Activated CD4-positive, alpha-beta T cell treated with anti-CD3 and anti-CD28 coated beads for 4 hours (primary cell): ENCODE results near the gene NPIPA5.
"Not testable (repeated sequence)": the region's sequence is repeated elsewhere in the genome, so short reads cannot be mapped to it uniquely, and the experiment has no call there.

Source experiments
- DNase-seq, 2 donors: peaks; one replicate each; pipeline ENCODE4 v3.0.0-alpha.2; 2020

Gene NPIPA5

GRCh38 chr16:15388060-15388459 is 10.0 kb upstream of the NPIPA5 start:
- not testable (repeated sequence) for DNase-seq

DNA sequence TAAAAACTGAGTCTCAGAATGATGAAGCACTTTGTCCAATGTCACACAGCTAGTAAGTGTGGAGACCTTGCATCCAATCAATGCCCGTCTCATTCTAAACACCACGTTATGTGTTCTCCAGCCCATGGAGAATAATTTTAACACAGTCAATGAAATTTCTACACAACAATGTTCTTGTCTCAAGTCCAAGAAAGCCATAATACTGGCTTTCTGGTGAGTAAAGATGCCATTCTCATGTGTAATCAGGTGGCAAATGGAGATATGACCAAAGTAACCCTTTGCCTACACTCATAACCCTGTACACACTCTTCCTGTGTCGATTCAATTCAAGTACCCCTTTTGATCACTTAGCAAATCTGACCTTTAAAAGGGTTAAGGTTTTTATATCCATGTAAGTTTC is 4.7 kb upstream of the NPIPA5 start:
- DNase-seq, result not testable (repeated sequence)

- not testable (repeated sequence) for DNase-seq
Measured at GRCh38 chr16:15357495-15357894, 20.6 kb downstream of the NPIPA5 start.

DNA sequence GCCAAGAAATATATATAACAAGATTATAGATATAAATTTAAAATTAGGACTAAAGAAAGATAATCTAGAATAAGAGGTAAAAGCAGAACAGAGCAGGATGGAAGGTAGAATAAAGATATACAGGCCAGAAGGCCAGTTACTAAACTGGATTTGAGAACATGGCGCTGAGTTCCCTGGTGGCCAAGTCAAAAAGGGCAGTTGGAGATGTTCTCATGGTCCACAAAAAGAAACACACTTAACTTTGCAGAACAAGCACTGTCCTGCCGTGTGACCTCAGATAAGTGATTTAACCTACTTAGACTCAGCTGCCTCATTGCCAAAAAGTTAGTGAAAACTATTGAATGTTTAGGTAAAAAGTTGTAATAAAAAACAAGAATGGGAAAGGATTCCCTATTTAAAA is 23.2 kb downstream of the NPIPA5 start:
- not testable (repeated sequence) for DNase-seq

GRCh38 chr16:15352852-15353251 is 25.2 kb downstream of the NPIPA5 start:
- not testable (repeated sequence) for DNase-seq

DNA sequence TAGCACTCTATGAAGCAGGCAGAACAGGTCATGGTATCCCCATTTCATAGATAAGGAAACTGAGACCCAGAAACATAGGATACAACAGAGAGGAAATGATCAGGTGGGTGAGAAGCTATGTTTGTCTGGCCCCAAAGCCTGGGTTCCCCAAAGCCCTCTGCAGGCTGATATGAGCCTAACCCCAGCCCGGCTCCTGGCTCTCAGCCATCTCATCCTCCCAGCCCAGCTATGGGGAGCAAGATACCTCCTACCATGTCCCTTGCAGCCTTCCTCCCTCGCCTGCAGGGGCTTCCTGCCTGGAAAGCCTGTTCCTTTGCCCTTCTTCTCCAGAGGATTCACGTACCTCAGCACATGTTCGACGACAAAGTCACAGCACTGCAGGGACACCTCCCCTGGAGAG is 26.3 kb downstream of the NPIPA5 start:
- not testable (repeated sequence) for DNase-seq

DNA sequence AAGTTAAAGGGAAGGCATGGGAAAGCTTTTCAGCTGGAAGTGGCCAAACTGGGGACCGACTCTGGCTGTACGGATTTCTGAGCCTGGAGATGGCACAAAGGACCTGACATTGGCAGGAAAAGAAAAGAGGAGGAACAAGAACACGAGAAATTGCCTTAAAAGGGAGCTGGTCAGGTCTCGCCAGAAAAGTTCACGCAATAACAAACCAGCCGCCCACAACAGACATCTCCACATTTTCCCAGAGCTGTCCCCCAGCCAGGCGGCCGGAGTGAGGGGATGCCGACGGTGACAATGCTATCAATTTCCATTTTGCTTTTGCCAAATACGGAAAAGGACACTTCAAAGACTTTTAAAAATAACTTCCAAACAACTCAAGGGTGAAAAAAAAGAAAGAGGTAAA is 26.8 kb downstream of the NPIPA5 start:
- DNase-seq, result not testable (repeated sequence)

- not testable (repeated sequence) for DNase-seq
Measured at GRCh38 chr16:15348721-15349120, 29.4 kb downstream of the NPIPA5 start.

DNA sequence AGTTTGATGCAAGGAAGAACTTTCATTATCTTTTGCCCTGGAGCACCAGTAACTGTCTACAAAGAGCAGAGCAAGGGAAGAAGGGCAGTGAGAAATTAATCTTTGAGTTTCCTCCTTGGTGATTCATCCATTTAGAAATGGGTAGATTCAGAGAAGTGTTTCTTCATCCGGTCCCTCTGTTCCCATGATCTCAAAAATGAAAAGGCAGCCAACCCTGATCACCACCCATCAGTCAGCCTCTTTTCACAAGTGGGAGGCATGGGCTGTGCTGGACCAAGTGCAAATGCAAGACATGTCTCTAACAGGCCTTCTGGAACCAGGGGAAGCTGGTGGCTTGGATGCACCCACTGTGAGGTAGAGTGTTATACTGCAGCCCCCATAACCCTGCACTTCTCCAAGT is 35.8 kb downstream of the NPIPA5 start:
- DNase-seq, result not testable (repeated sequence)

DNA sequence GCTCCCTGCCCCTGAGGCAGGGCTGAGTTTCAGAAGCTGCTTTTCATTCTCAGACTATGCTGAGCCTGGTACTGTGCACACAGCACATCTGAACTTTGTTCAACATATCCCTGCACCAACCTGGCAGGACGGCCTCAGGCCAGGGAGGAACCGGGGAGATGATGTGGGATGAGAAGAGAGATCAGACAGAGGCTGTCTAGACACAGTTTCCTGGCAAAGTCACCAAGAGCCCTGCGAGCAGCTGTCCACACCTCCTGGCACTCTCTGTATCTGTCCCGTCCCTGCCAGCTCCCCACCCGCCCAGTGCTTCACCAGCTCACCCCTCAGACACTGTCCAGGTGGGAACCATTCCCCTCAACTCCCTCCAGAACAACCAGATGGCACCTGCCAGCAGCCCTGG is 39.1 kb downstream of the NPIPA5 start:
- DNase-seq, result not testable (repeated sequence)

GRCh38 chr16:15337974-15338605 is 40.0 kb downstream of the NPIPA5 start:
- DNase-seq, result not testable (repeated sequence)

- not testable (repeated sequence) for DNase-seq
Measured at GRCh38 chr16:15335609-15336008, 42.5 kb downstream of the NPIPA5 start.

- DNase-seq, result not testable (repeated sequence)
Measured at GRCh38 chr16:15333969-15334368, 44.1 kb downstream of the NPIPA5 start.

DNA sequence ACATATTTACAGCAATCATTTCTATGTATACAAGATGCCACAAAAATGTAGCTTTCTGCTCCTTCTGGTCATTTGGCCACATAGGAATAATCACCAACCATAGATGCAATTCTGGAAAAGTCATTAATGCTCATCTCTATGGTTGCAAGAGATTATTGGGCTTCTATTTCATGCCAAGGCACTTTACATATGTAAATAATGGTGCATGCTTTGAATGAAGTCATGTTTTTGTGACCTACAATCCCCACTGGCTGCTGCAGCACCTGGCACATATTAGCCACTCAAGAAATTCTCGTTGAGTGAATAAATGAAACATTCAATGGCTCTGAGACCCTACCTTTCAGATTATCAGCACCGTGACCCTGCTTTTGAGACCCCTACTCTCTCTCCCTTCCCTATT is 47.1 kb downstream of the NPIPA5 start:
- DNase-seq, result not testable (repeated sequence)

- DNase-seq, result not testable (repeated sequence)
Measured at GRCh38 chr16:15324954-15325353, 53.1 kb downstream of the NPIPA5 start.

DNA sequence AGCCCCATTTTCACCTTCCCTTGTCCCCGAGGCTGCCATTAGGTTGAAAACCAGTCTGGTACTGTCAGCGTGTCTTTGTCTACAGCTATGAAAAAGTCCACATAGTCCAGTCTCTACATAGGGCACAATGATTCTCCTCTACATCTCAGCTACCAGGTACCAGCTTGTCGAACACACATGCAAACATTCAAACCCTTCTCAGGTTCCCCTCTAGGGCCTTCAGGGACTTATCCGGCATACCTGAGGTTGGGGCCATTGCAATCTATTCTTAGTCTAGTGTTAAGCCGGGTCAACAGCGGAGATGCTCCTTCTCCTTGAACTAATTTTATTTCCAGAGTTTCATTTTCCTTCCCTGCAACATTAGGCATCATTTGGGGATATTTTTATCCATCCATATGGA is 54.7 kb downstream of the NPIPA5 start:
- DNase-seq, result not testable (repeated sequence)

GRCh38 chr16:15321221-15321620 is 56.9 kb downstream of the NPIPA5 start:
- not testable (repeated sequence) for DNase-seq

GRCh38 chr16:15314562-15314961 is 63.5 kb downstream of the NPIPA5 start:
- DNase-seq, result not testable (repeated sequence)
